NT2/D1 (cell line): Measurements from ENCODE around the gene OTOG.

Experiments
- SUZ12 ChIP-seq: IDR thresholded peaks from 2 replicates; pipeline ENCODE4 v1.6.1; 2011; ENCODE audit not compliant: insufficient read length, insufficient read depth; ENCODE audit errors: extremely low read depth
- YY1 ChIP-seq: IDR thresholded peaks from 2 replicates; pipeline ENCODE4 v1.6.1; 2011; ENCODE audit not compliant: insufficient read length, insufficient read depth
- ZNF274 ChIP-seq: IDR thresholded peaks from 2 replicates; pipeline ENCODE4 v1.6.1; 2011; ENCODE audit warnings: mild to moderate bottlenecking, low read depth, low read length

DNA sequence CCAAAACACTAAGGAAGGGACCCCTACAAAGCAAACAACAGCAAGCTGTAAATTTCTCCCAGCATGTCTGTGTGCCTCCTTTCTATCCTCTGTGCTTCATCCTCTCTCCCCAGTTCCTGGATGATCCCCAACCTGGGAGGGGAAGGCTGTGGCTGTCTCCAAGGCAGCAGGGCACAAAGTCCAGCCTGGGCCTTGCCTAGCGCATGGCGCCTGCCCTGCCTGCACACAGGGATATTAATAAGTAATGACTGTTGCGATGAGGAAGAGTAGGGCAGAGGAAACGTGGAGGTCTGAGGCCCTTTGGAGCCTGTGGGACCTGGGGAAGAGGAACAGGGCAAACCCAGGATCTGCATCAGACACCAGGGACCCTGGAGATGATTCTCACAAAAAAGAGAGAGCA lies 4.8 kb upstream of the OTOG start:
- no peak for TF ChIP-seq ZNF274
- TF ChIP-seq SUZ12: no peak
- no peak for TF ChIP-seq YY1
